Activated T-cell treated with anti-CD3 and anti-CD28 coated beads for 48 hours (primary cell): ENCODE measurements around the gene CEP95.
"Not testable (repeated sequence)": the region's sequence is repeated elsewhere in the genome, so short reads cannot be mapped to it uniquely, and the experiment has no call there.

Experiments
- DNase-seq: peaks from one replicate; pipeline ENCODE4 v3.0.0-alpha.2; 2020; ENCODE audit warnings: low read depth

The CEP95 gene

GRCh38 chr17:64573214-64573613, 66.4 kb downstream of the CEP95 start:
- no peak for DNase-seq

- DNase-seq = no peak
Measured at GRCh38 chr17:64574646-64575045, 67.9 kb downstream of the CEP95 start.

- no peak for DNase-seq
Measured at GRCh38 chr17:64575431-64575830, 68.7 kb downstream of the CEP95 start.

- DNase-seq = not testable (repeated sequence)
Measured at GRCh38 chr17:64577025-64577424, 70.2 kb downstream of the CEP95 start.

DNA sequence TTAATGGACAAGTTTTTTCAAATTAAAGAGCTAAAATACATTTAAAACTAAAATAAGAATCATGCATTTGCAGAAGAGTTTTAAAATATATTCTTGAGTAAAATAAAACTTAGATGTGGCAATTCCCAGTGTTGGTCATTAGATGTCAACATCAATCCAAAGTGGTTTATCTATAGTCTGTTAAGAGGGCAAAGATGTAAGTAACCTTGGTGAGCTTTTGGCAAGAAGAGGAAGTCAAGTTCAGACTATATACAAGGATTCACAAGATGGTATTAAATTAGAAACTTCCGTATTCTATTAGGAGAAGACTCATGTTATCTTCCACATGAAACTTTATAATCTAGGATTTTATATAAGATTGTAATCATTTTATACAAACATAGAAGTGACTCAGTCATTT, 73.1 kb downstream of the CEP95 start:
- no peak for DNase-seq

DNA sequence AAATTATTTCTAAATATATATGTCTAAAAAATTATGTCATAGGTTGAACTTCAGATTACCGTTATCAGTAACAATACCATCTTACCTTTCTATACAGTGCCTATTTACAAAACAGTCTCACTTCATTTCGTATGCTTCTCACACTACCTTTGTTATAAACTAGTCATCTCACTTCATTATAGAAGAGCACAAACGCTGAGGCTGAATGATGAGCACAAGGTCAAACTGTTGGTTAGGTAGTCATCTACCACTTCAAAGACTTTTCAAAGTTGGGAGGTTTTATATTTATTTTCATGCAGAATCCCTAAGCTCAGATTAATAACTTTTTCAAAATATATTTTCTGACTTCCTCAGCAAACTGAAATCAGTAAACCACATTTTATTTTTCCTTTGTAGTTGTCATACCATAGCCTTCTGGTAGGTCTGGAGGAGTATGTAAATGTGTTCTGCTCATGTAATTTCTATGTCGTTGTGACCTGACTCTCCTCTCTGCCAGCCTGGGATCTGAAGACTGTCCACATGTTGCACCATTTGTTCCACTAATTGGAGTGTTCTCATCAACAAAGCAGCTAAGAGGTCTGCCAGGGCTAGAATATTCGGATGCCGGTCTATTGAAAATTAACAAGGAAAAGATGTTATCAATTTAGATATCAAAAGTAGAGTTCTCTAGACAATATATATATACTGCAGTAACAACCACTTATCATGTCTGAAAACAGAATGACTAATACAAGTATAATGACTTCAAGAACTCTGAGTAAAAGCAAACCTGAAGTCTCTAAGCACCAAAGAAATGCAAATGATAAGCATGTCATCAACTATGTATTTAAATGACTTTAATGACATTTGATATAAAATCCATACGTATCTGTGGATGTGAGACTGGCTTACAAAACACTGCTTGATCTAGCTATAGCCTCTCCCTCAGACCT, 73.9 kb downstream of the CEP95 start:
- DNase-seq = no peak

DNA sequence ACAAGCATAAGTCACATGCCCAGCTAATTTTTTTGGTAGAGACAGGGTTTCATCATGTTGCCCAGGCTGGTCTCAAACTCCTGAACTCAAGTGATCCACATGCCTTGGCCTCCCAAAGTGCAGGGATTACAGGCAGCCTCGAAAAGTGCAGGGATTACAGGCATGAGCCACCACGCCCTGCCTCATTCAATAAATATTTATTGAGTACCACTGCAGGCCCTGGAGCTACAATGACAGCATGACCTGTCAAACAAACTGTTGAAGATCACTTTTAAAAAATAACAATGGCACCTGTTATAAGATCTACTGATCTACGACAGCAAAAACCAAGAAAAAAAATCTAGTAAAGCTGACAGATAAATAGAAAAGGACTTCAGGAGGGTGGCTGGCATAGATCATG, 76.3 kb downstream of the CEP95 start:
- no peak for DNase-seq

GRCh38 chr17:64585146-64585545, 78.4 kb downstream of the CEP95 start:
- no peak for DNase-seq
